Thymus (tissue), 11 donors: ENCODE results near the gene TBX20. TPM values are rescaled to one million over a fixed set of nuclear protein-coding genes. Genes with fewer than 3 reads are reported as not detected.

Experiments
- DNase-seq, 9 donors: peaks; one replicate each; pipeline ENCODE4 v3.0.0-alpha.2; 2013; ENCODE audit warnings: low spot score in 9 of 9, low read depth in 6 of 9, missing footprints in 1 of 9
- H3K27ac ChIP-seq, 2 donors: one replicate each; pipeline ENCODE4 v1.5.1; 2013; ENCODE audit warnings: control low read depth in 1 of 2, low read depth in 1 of 2, low read length in 1 of 2, mild to moderate bottlenecking in 1 of 2, moderate library complexity in 1 of 2
- H3K27me3 ChIP-seq, 2 donors: one replicate each; pipeline ENCODE4 v1.5.1; 2013; ENCODE audit warnings: low read length in 1 of 2; ENCODE audit not compliant: control insufficient read depth in 2 of 2, insufficient read depth in 1 of 2
- H3K36me3 ChIP-seq, 2 donors: one replicate each; pipeline ENCODE4 v1.5.1; 2013; ENCODE audit warnings: low read length in 1 of 2, mild to moderate bottlenecking in 1 of 2, moderate library complexity in 1 of 2; ENCODE audit not compliant: control insufficient read depth in 2 of 2, insufficient read depth in 2 of 2
- H3K4me1 ChIP-seq, 2 donors: one replicate each; pipeline ENCODE4 v1.5.1; 2013; ENCODE audit warnings: low read length in 2 of 2; ENCODE audit not compliant: control insufficient read depth in 2 of 2, insufficient read depth in 2 of 2
- H3K4me3 ChIP-seq, 2 donors: one replicate each; pipeline ENCODE4 v1.5.1; 2013; ENCODE audit warnings: low read length in 2 of 2, control low read depth in 1 of 2, mild to moderate bottlenecking in 1 of 2
- H3K9me3 ChIP-seq, 2 donors: one replicate each; pipeline ENCODE4 v1.5.1; 2013; ENCODE audit warnings: low read length in 1 of 2, mild to moderate bottlenecking in 1 of 2; ENCODE audit not compliant: control insufficient read depth in 2 of 2, insufficient read depth in 1 of 2
- WGBS: extraction: QIAGEN DNeasy Blood & Tissue Kit; methylation state at CpG from one replicate; pipeline ENCODE4 v1.1.7; 2013; 5-methylcytosine and 5-hydroxymethylcytosine counted together
- polyA plus RNA-seq: library from polyadenylated mRNA; stranded (reverse); fragments of 200-250 nt; gene quantifications from one replicate; pipeline ENCODE4 v1.2.3, GENCODE V29; 2013
- total RNA-seq: library from RNA; stranded (reverse); fragments of 120-200 nt; gene quantifications from one replicate; pipeline ENCODE4 v1.2.4, GENCODE V29; 2013
- donor health status: healthy.

TBX20 gene
- total and polyA plus RNA-seq, 2 donors = 0.09 TPM; not detected in 1

DNA sequence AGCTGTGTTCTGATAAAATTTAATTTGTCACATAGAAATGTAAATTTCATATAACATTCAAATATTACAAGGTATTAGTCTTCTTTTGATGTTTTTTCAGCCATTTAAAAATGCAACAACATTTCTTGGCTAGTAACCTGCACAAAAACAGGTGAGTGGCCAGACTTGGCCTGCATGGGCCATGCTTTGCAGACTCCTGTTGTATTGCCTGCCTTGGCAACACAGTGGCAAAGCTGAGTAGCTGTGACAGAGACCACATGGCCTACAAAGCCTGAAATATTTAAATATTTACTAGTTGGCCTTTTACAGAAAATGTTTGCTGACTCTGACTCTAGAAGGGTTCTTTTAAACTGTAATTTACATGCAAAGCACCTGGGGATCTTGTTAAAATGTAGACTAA is 13.5 kb upstream of the TBX20 start:
- H3K9me3 ChIP-seq = no peaks in the 10 kb centered on the region
- H3K27me3 ChIP-seq = peaks cover 6 to 32% of the 10 kb centered on the region in 2 donors
- no peak for DNase-seq
- H3K4me1 ChIP-seq = no peaks in the 10 kb centered on the region
- H3K27ac ChIP-seq = no peak overlapping the region
- no peaks in the 10 kb centered on the region for H3K36me3 ChIP-seq
- H3K4me3 ChIP-seq = no peak overlapping the region

GRCh38 chr7:35263396-35263795 is 9.5 kb upstream of the TBX20 start:
- peaks cover 45 to 72% of the 10 kb centered on the region in 2 donors for H3K27me3 ChIP-seq
- no peak overlapping the region for H3K27ac ChIP-seq
- H3K9me3 ChIP-seq = peaks cover 1 to 10% of the 10 kb centered on the region in 2 donors
- no peaks in the 10 kb centered on the region for H3K4me1 ChIP-seq
- no peaks in the 10 kb centered on the region for H3K36me3 ChIP-seq
- H3K4me3 ChIP-seq = no peak overlapping the region
- WGBS = 39% methylated on average over 2 of the region's 2 CpGs
- no peak for DNase-seq

- H3K4me1 ChIP-seq = peaks cover 0 to 5% of the 10 kb centered on the region in 2 donors
- no peaks in the 10 kb centered on the region for H3K36me3 ChIP-seq
- 5% methylated on average over 56 of the region's 56 CpGs for WGBS
- no peak overlapping the region for H3K27ac ChIP-seq
- peaks cover 62 to 89% of the 10 kb centered on the region in 2 donors for H3K27me3 ChIP-seq
- H3K9me3 ChIP-seq = peaks cover 1 to 10% of the 10 kb centered on the region in 2 donors
- no peak overlapping the region for H3K4me3 ChIP-seq
- DNase-seq = no peak
These were observed 7.8 kb upstream of the TBX20 start for GRCh38 chr7:35261476-35262285.

DNA sequence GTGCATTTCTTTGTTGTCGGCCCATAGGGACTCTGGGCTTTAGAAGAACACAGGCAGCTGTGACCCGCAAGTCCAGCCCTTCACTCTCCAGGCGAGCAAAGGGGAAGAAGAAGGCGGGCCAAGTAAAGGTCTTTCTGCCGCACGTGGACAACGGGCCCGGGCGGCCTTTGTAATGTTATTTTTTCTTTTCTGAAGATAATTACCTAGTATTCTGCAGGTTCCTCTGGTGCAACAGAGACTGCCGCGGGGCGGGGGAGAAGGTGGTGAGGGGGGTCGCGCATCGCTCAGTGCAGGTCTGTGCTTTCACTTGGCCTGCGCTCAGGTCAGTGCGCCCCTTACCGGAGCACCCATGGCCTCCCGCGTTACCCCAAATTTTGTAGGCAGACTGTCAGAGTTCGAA is 7.1 kb upstream of the TBX20 start:
- DNase-seq = no peak
- Histone ChIP-seq H3K9me3 (peaks cover 1 to 10% of the 10 kb centered on the region in 2 donors), H3K27me3 (peaks cover 68 to 92% of the 10 kb centered on the region in 2 donors)

GRCh38 chr7:35260246-35260645 is 6.3 kb upstream of the TBX20 start:
- peaks cover 74 to 97% of the 10 kb centered on the region in 2 donors for H3K27me3 ChIP-seq
- no peak for DNase-seq
- no peaks in the 10 kb centered on the region for H3K36me3 ChIP-seq
- 37% methylated on average over 7 of the region's 7 CpGs for WGBS
- peaks cover 1 to 13% of the 10 kb centered on the region in 2 donors for H3K9me3 ChIP-seq
- H3K4me1 ChIP-seq = peaks cover 0 to 5% of the 10 kb centered on the region in 2 donors
- H3K27ac ChIP-seq = no peak overlapping the region
- no peak overlapping the region for H3K4me3 ChIP-seq

More for the DNA sequence above, 7.1 kb upstream of the TBX20 start:
- Histone ChIP-seq H3K27ac (no peak overlapping the region), H3K4me3 (no peak overlapping the region), H3K4me1 (peaks cover 0 to 5% of the 10 kb centered on the region in 2 donors), H3K36me3 (no peaks in the 10 kb centered on the region)
- 6% methylated on average over 21 of the region's 21 CpGs for WGBS

DNA sequence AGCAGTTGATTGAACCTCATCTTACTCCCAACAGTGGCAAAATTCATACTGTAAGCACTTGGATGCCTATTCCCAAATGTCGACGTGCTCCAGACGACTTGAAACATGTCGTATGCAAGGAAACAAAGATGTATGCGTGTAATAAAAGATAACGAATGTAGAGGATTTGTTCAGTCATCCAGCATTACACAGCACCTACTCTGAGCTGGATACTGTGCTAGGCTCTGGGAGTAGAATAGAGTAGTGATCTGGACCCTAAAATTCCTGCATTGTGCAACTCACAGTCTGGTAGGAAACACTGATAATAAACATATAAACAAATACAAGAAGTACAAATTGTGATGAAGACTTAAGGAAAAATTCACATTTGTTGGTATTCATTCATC is 5.6 kb upstream of the TBX20 start:
- Histone ChIP-seq H3K4me3 (no peak overlapping the region), H3K4me1 (peaks cover 0 to 5% of the 10 kb centered on the region in 2 donors), H3K36me3 (no peaks in the 10 kb centered on the region), H3K9me3 (peaks cover 1 to 14% of the 10 kb centered on the region in 2 donors), H3K27me3 (peaks cover 81 to 98% of the 10 kb centered on the region in 2 donors), H3K27ac (no peak overlapping the region)
- DNase-seq = no peak
- whole genome bisulfite sequencing = 10% methylated on average over 6 of the region's 6 CpGs

- no peak overlapping the region for H3K4me3 ChIP-seq
- H3K36me3 ChIP-seq = no peaks in the 10 kb centered on the region
- peaks cover 3 to 18% of the 10 kb centered on the region in 2 donors for H3K9me3 ChIP-seq
- no peak for DNase-seq
- peaks cover 0 to 9% of the 10 kb centered on the region in 2 donors for H3K4me1 ChIP-seq
- H3K27me3 ChIP-seq = peaks cover 86 to 100% of the 10 kb centered on the region in 2 donors
- no peak overlapping the region for H3K27ac ChIP-seq
- 8% methylated on average over 27 of the region's 27 CpGs for WGBS
These were observed 5.1 kb upstream of the TBX20 start for GRCh38 chr7:35258868-35259522.

DNA sequence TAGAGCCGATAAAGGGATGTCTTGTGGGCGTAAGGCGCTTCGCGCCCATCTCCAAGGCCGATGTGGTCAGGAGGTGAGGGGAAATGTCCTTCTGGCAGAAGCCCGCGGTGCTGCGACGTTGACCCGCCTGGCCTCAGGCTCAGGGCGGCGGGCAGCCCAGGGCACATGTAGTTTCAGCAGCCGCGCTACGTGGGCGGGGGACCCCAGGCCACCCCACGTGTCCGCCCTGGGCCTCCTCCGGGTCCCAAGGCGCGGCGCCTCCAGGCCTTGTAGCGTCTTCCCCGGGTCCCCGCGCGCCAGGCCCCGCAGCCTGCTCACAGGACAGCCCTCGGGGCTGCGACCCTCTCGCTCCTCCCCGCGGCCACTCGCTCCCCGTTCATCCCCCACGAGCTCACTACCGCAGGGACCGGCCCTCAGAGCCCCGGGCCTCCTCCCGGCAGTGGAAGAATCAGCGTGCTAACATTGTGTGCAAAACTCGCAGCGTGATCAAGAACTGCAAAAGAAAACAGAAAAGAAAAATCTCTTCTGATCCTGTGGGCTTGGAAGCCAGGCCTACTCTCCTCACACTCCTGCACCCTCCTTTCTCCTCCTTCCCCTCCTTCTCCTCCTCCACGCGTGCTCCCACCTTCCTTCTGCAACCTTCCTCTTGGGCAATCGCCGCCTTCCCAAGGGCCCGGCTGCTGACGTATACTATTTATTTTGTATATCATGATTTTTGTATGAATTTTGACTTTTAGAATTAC is 4.4 kb upstream of the TBX20 start:
- H3K27me3 ChIP-seq = peaks cover 93 to 100% of the 10 kb centered on the region in 2 donors
- no peaks in the 10 kb centered on the region for H3K36me3 ChIP-seq
- no peak overlapping the region for H3K4me3 ChIP-seq
- no peak for DNase-seq
- WGBS = 7% methylated on average over 50 of the region's 50 CpGs
- H3K9me3 ChIP-seq = peaks cover 3 to 18% of the 10 kb centered on the region in 2 donors
- peaks cover 7 to 15% of the 10 kb centered on the region in 2 donors for H3K4me1 ChIP-seq
- no peak overlapping the region for H3K27ac ChIP-seq
